Esophagus muscularis mucosa (tissue), 4 donors: ENCODE data around the gene C6orf52. TPM values are rescaled to one million over a fixed set of nuclear protein-coding genes. Genes with fewer than 3 reads are reported as not detected.
A peak's percentile ranks its signal among the peaks of the same experiment; 100 is the strongest.
"Not testable (repeated sequence)": the region's sequence is repeated elsewhere in the genome, so short reads cannot be mapped to it uniquely, and the experiment has no call there.

Source experiments
- DNase-seq: peaks from one replicate; pipeline ENCODE4 v3.0.0-alpha.2; 2017; ENCODE audit errors: extremely low spot score
- H3K27ac ChIP-seq, 4 donors: fragments of 200-600 bp; sonication (generic); replicated peaks in 1 of 4; 1 replicate in 3 of 4; 2 replicates in 1 of 4; pipeline ENCODE4 v1.5.1; 2016 to 2019; ENCODE audit warnings: mild to moderate bottlenecking in 1 of 4
- H3K27me3 ChIP-seq, 4 donors: fragments of 200-600 bp; sonication (generic); one replicate each; pipeline versions ENCODE4 v1.5.1 to v1.6.0; 2016 to 2019
- H3K36me3 ChIP-seq, 4 donors: fragments of 200-600 bp; sonication (generic); one replicate each; pipeline ENCODE4 v1.5.1; 2016 to 2019
- H3K4me1 ChIP-seq, 4 donors: fragments of 200-600 bp; sonication (generic); one replicate each; pipeline ENCODE4 v1.5.1; 2016 to 2019
- H3K4me3 ChIP-seq, 4 donors: fragments of 200-600 bp; sonication (generic); 1 replicate in 2 of 4; 2 replicates in 2 of 4; pipeline ENCODE4 v1.5.1; 2016 to 2019; ENCODE audit warnings: mild to moderate bottlenecking in 4 of 4, moderate library complexity in 1 of 4
- H3K9me3 ChIP-seq, 4 donors: fragments of 200-600 bp; sonication (generic); 1 replicate in 3 of 4; 2 replicates in 1 of 4; pipeline ENCODE4 v1.5.1; 2016 to 2019
- CTCF ChIP-seq, 3 experiments: fragments of 200-600 bp in 2 of 3; fragments of 450-650 bp in 1 of 3; sonication (generic) in 2 of 3; IDR thresholded peaks; one replicate each; pipeline ENCODE4 v1.5.1; 2017 to 2019; ENCODE audit warnings: antibody characterized with exemption in 3 of 3, mild to moderate bottlenecking in 2 of 3, moderate library complexity in 1 of 3
- EP300 ChIP-seq: sonication (generic); formaldehyde crosslinking; IDR thresholded peaks from one replicate; pipeline ENCODE4 v1.6.1; 2017; ENCODE audit warnings: antibody characterized with exemption
- POLR2A ChIP-seq: fragments of 450-650 bp; IDR thresholded peaks from one replicate; pipeline ENCODE4 v1.6.1; 2017; ENCODE audit warnings: antibody characterized with exemption, moderate library complexity, mild to moderate bottlenecking, low read depth
- POLR2AphosphoS5 ChIP-seq, 2 donors: sonication (generic); formaldehyde crosslinking; IDR thresholded peaks; one replicate each; pipeline ENCODE4 v1.6.1; 2017; ENCODE audit warnings: antibody characterized with exemption in 2 of 2
- WGBS: methylation state at CpG from one replicate; pipeline ENCODE4 v1.1.5; 2018; 5-methylcytosine and 5-hydroxymethylcytosine counted together
- intact Hi-C: fragments of 100-400 bp; cut with DNase I; formaldehyde crosslinking; loops from one replicate; pipeline ENCODE4 v1.15.1; 2023
- total RNA-seq, 4 donors: library from RNA; depleted of rRNA; stranded (reverse); fragments of >200 nt; gene quantifications; one replicate each; pipeline versions ENCODE4 v1.1.0 to v1.2.1, GENCODE V29; 2016

C6orf52 gene
- total RNA-seq, 4 donors from 2014 or later = 0.71 to 1.2 TPM; not detected in 2

DNA sequence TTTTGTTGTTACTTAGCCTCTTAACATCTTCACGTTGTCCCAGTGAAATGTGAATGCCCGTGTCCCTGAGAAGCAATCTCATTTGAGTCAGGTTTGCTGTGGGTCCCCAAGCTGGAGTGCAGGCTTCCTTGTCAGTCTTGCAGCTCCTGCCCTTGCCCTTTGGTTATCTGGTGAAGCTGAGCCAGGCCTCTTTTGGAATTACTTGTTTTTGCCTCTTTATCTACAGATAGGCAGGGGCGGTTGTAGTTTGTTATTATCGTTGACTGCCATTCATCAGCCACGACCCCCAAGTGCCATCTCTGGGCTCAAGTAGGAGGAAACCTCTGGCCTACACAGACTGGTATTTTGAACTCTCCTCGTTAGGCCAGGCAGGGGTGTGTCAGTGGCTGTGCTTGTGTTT is 30.6 kb upstream of the C6orf52 start:
- 84% methylated on average over 5 of the region's 6 CpGs for WGBS

GRCh38 chr6:10723567-10723881 is 29.1 kb upstream of the C6orf52 start:
- peak; percentile 29 for DNase-seq
- WGBS = 31% methylated on average over 7 of the region's 7 CpGs
- peak overlapping the region; percentile 84 to 92 (median 86) for H3K27ac ChIP-seq
- intact Hi-C loops = loop anchor here (2.0 kb wide), 1 partner anchor 23 kb away; the partner anchor contains the start of gene TMEM14B
- H3K4me3 ChIP-seq = peak overlapping the region; percentile 68 to 74 (median 70)
- H3K4me1 ChIP-seq = peaks cover 35 to 60% (median 46%) of the 10 kb centered on the region in 4 donors
- H3K27me3 ChIP-seq = no peaks in the 10 kb centered on the region
- peaks cover 0 to 40% (median 36%) of the 10 kb centered on the region in 4 donors for H3K36me3 ChIP-seq
- no peaks in the 10 kb centered on the region for H3K9me3 ChIP-seq
- no peak for TF ChIP-seq POLR2A
- no peak for TF ChIP-seq POLR2AphosphoS5 (IDR thresholded peaks at IDR 0.05)

More for the DNA sequence above, 30.6 kb upstream of the C6orf52 start:
- Histone ChIP-seq H3K27me3 (no peaks in the 10 kb centered on the region), H3K9me3 (no peaks in the 10 kb centered on the region), H3K36me3 (peaks cover 7 to 55% (median 51%) of the 10 kb centered on the region in 4 donors), H3K27ac (no peak overlapping the region), H3K4me1 (peaks cover 37 to 53% (median 45%) of the 10 kb centered on the region in 4 donors), H3K4me3 (no peak overlapping the region)
- no peak for TF ChIP-seq EP300
- TF ChIP-seq CTCF (IDR thresholded peaks at IDR 0.05) = no peak
- TF ChIP-seq POLR2A = no peak
- no peak for TF ChIP-seq POLR2AphosphoS5 (IDR thresholded peaks at IDR 0.05)
- DNase-seq = peak; percentile 53
- intact Hi-C loops = no loop called here

DNA sequence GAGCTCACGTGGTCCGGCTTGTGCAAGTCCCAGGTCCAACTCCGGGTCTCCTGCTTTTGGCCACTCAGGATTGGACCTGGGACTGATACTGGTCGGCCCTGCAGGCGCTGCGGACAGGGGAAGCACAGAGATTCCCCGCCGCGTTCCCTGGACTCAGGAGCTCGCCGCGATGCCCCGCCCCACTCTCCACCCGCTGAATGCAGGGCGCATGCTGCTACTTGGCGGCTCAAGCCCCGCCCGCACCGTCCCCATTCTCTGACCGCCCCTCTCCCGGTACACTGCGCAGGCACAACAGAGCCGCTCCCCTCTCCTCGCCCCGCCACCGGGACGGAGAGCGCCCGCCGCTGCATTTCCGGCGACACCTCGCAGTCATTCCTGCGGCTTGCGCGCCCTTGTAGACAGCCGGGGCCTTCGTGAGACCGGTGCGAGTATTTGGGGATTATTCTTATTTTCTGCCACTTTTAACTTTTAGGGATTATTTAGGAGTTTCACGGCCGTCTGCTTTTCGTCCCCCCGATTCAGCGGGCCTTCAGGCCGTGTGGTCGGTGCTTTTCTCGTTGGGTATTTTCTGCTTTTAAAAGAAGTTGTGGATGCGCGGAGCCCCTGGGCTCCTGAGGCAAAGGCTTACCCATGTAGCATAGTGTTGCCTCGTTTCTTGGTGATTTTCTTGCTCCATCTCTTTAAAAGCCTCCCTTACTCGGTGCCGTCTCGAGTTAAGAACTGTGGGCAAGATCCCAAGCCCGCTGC is 28.6 kb upstream of the C6orf52 start, which contains the start of gene TMEM14C:
TMEM14C (plus strand) TSS at position 251 of the 747 bp plus-strand sequence. CDS start 1,544 bp downstream, outside the sequence.
- no peak for TF ChIP-seq EP300
- peak in 2 of 3 experiments; percentile 5 to 21 for TF ChIP-seq CTCF (IDR thresholded peaks at IDR 0.05)
- peak; percentile 57 for TF ChIP-seq POLR2A
- peak; percentile 94 to 95 for TF ChIP-seq POLR2AphosphoS5 (IDR thresholded peaks at IDR 0.05)
- H3K27me3 ChIP-seq = no peaks in the 10 kb centered on the region
- DNase-seq = peak; percentile 99
- H3K9me3 ChIP-seq = no peaks in the 10 kb centered on the region
- peaks cover 0 to 35% (median 31%) of the 10 kb centered on the region in 4 donors for H3K36me3 ChIP-seq
- WGBS = under 1% methylated on average over 29 of the region's 55 CpGs
- H3K4me3 ChIP-seq = peak within 1 kb of the TSS; percentile 68 to 74 (median 70)
- peaks cover 35 to 60% (median 46%) of the 10 kb centered on the region in 4 donors for H3K4me1 ChIP-seq
- H3K27ac ChIP-seq = peak within 1 kb of the TSS; percentile 84 to 92 (median 86)
- intact Hi-C loops = loop anchor here (2.0 kb wide), 1 partner anchor 24 kb away; the partner anchor contains the start of gene TMEM14B

GRCh38 chr6:10722570-10722819 is 28.1 kb upstream of the C6orf52 start:
- H3K27me3 ChIP-seq = no peaks in the 10 kb centered on the region
- intact Hi-C loops = loop anchor here (2.0 kb wide), 1 partner anchor 24 kb away; the partner anchor contains the start of gene TMEM14B
- 0% methylated on average over 6 of the region's 6 CpGs for WGBS
- H3K4me1 ChIP-seq = peaks cover 35 to 60% (median 46%) of the 10 kb centered on the region in 4 donors
- no peak for DNase-seq
- TF ChIP-seq POLR2AphosphoS5 (IDR thresholded peaks at IDR 0.05) (no peak), CTCF (IDR thresholded peaks at IDR 0.05) (no peak), POLR2A (no peak), EP300 (no peak)
- no peaks in the 10 kb centered on the region for H3K9me3 ChIP-seq
- H3K4me3 ChIP-seq = peak overlapping the region; percentile 68 to 74 (median 70)
- H3K27ac ChIP-seq = peak overlapping the region; percentile 84 to 92 (median 86)
- peaks cover 0 to 30% (median 26%) of the 10 kb centered on the region in 4 donors for H3K36me3 ChIP-seq

DNA sequence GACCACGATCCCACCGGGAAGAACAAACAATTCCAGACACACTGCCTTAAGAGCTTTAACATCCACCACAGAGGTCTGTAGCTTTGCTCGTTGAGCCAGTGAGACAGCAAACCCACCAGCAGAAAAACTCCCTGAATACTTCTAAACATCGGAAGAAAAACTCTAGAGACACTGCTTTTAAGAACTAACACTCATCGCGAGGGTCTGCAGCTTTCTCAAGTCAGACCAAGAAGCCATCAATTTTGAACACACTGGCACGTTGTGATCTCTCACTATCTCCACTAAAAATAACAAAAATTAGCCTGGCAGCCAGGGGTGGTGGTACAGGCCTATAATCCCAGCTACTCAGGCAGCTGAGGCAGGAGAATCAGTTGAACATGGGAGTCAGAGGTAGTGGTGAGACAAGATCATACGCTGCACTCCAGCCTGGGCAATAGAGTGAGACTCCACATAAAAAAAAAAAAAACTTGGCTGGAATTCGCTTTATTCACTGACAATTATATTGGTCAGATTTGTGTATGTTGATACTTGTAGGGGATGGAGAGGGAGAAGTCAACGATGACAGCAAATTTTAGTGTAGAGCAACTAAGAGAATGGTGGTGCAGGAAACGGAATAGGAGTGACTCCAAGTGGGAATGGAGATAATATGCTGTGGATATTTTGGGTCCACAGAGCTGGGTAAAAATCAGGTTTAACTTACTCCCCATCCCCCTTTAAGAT is 27.6 kb upstream of the C6orf52 start:
- peak overlapping the region; percentile 68 to 74 (median 70) for H3K4me3 ChIP-seq
- 78% methylated on average over 11 of the region's 11 CpGs for WGBS
- H3K27ac ChIP-seq = peak overlapping the region; percentile 84 to 92 (median 86)
- H3K36me3 ChIP-seq = peaks cover 0 to 25% (median 21%) of the 10 kb centered on the region in 4 donors
- intact Hi-C loops = loop anchor here (2.0 kb wide), 1 partner anchor 25 kb away; the partner anchor contains the start of gene TMEM14B
- no peaks in the 10 kb centered on the region for H3K9me3 ChIP-seq
- peaks cover 35 to 60% (median 46%) of the 10 kb centered on the region in 4 donors for H3K4me1 ChIP-seq
- DNase-seq = peak; percentile 47
- H3K27me3 ChIP-seq = no peaks in the 10 kb centered on the region
- no peak for TF ChIP-seq CTCF (IDR thresholded peaks at IDR 0.05)
- TF ChIP-seq POLR2A = no peak
- no peak for TF ChIP-seq POLR2AphosphoS5 (IDR thresholded peaks at IDR 0.05)
- no peak for TF ChIP-seq EP300

- H3K27me3 ChIP-seq, H3K9me3 ChIP-seq, intact Hi-C loops: not testable (repeated sequence)
- peak overlapping the region; percentile 62 to 70 (median 65) for H3K4me3 ChIP-seq
- peak overlapping the region; percentile 81 to 87 (median 84) for H3K27ac ChIP-seq
- DNase-seq = peak; percentile 39
- peaks cover 0 to 17% (median 13%) of the 10 kb centered on the region in 4 donors for H3K36me3 ChIP-seq
- 82% methylated on average over 15 of the region's 17 CpGs for WGBS
- H3K4me1 ChIP-seq = peaks cover 33 to 53% (median 43%) of the 10 kb centered on the region in 4 donors
Observed at GRCh38 chr6:10720960-10721849, 26.8 kb upstream of the C6orf52 start.
